A549 (cell line): ENCODE measurements around the gene FAM227B.

Experiments
- EP300 ChIP-seq, 2 experiments: fragments of >200 bp; sonication (Bioruptor Twin); formaldehyde crosslinking; IDR thresholded peaks; 2 replicates in 1 of 2; 3 replicates in 1 of 2; pipeline ENCODE4 v1.6.1; 2016 to 2017
- HEYL ChIP-seq: fragments of 250-450 bp; sonication (Bioruptor Pico); IDR thresholded peaks from 2 replicates; pipeline ENCODE4 v1.8.0; 2021; ENCODE audit warnings: mild to moderate bottlenecking, moderate library complexity
- JUN ChIP-seq, 2 experiments: fragments of >200 bp; sonication (Bioruptor Twin); formaldehyde crosslinking; IDR thresholded peaks; 2 replicates in 1 of 2; 3 replicates in 1 of 2; pipeline ENCODE4 v1.6.1; 2016 to 2017
- MAFK ChIP-seq: fragments of 450-650 bp; IDR thresholded peaks from 2 replicates; pipeline ENCODE4 v1.6.1; 2014; ENCODE audit not compliant: partially characterized antibody
- RAD21 ChIP-seq, 2 experiments: fragments of >200 bp in 1 of 2; sonication (Bioruptor Twin) in 1 of 2; formaldehyde crosslinking in 1 of 2; IDR thresholded peaks in 1 of 2; conservative IDR thresholded peaks in 1 of 2; 2 replicates in 1 of 2; 3 replicates in 1 of 2; pipeline ENCODE4 v1.6.1; 2012 to 2018; ENCODE audit warnings: inconsistent platforms in 1 of 2
- ZFP36 ChIP-seq: fragments of 450-650 bp; IDR thresholded peaks from 2 replicates; pipeline ENCODE4 v1.6.1; 2014; ENCODE audit warnings: borderline replicate concordance; ENCODE audit not compliant: partially characterized antibody
- TF ChIP-seq, protein P1 (sequence below): fragments of >200 bp; sonication (Bioruptor Twin); formaldehyde crosslinking; IDR thresholded peaks from 3 replicates; pipeline ENCODE4 v1.5.1; 2016

DNA sequence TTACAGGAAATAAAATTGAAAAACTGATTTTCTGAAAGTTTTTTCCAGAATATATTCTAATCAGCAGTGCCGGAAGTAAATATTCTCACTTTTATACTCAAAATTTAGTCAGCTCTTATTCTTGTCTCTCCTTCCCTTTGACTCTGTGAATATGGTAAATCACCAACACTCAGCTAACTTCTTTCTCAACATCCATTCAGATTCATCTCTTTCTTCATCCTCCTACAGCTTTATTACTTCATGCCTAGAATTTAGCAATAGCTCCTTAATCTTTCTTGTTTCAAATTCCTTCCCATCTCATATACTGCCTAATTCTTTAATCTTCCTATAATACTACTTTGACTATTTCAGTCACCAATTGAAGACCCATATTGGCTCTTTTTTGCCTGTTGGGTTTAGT, 129.7 kb downstream of the FAM227B start:
- TF ChIP-seq, protein P1, sequence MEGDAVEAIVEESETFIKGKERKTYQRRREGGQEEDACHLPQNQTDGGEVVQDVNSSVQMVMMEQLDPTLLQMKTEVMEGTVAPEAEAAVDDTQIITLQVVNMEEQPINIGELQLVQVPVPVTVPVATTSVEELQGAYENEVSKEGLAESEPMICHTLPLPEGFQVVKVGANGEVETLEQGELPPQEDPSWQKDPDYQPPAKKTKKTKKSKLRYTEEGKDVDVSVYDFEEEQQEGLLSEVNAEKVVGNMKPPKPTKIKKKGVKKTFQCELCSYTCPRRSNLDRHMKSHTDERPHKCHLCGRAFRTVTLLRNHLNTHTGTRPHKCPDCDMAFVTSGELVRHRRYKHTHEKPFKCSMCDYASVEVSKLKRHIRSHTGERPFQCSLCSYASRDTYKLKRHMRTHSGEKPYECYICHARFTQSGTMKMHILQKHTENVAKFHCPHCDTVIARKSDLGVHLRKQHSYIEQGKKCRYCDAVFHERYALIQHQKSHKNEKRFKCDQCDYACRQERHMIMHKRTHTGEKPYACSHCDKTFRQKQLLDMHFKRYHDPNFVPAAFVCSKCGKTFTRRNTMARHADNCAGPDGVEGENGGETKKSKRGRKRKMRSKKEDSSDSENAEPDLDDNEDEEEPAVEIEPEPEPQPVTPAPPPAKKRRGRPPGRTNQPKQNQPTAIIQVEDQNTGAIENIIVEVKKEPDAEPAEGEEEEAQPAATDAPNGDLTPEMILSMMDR, result no peak
- TF ChIP-seq HEYL, result no peak
- no peak for TF ChIP-seq JUN (IDR thresholded peaks at IDR 0.05)
- no peak for TF ChIP-seq MAFK
- TF ChIP-seq EP300 (IDR thresholded peaks at IDR 0.05), result no peak
- TF ChIP-seq ZFP36, result no peak
- no peak for TF ChIP-seq RAD21 (conservative IDR thresholded peaks at IDR 0.05 in 1 of 2, IDR thresholded peaks at IDR 0.05 in 1 of 2)
